A172 (cell line): ENCODE results near the gene NSUN3. TPM values are rescaled to one million over a fixed set of nuclear protein-coding genes. Genes with fewer than 3 reads are reported as not detected.

ENCODE experiments used
- total RNA-seq: library from RNA; depleted of rRNA; stranded (reverse); fragments of >200 nt; shearing (Covaris generic); gene quantifications from 2 replicates; pipeline ENCODE4 v1.2.3, GENCODE V29; 2014; rRNA removed

Gene NSUN3
- total RNA-seq, 1 experiment from 2014 or later: 16.7 TPM

Other genes with a start within 250 kb of the NSUN3 start
- 58.8 and 73.0 TPM in 2 replicates for gene PROS1, start 89.2 kb upstream of the NSUN3 start, total RNA-seq
- gene ARL13B, start 82.9 kb upstream of the NSUN3 start, total RNA-seq: 21.3 and 24.8 TPM in 2 replicates
- gene STX19, start 34.5 kb upstream of the NSUN3 start, total RNA-seq: not detected in 2 replicates
- 4.0 and 6.8 TPM in 2 replicates for gene DHFR2, start 145 bp upstream of the NSUN3 start, total RNA-seq